HG02885 (cell line): ENCODE data around the gene GP2.

Source experiments
- ATAC-seq: cut with Tn5 transposase; IDR thresholded peaks from one replicate; pipeline ENCODE4 v1.9.1; 2021; ENCODE audit warnings: mild to moderate bottlenecking; ENCODE audit not compliant: unreplicated experiment, poor library complexity

GP2 gene

GRCh38 chr16:20327444-20328041 is at the start of gene GP2:
GP2 (minus strand) TSS chr16:20327513; CDS start chr16:20326431, 1,082 bp downstream.
- ATAC-seq, result no peak

DNA sequence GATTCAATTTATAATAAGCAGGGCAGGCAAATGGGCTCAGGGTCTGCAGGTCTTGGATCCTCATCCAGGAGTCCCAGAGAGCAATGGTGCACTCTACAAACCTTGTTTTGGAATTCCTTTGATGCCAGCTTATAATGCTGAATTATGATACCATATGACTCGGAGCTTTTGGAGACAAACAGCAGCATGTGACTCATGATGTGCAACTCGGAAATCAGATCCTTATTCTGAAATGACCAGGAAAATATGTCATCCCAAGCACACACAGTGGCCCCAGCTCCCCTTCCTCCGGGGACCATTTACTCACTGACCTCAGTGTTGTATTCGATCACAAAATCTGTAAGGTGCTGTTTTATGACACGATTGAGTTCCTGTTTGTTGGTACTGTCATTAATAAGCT is 45.4 kb upstream of the GP2 start:
- ATAC-seq, result no peak

DNA sequence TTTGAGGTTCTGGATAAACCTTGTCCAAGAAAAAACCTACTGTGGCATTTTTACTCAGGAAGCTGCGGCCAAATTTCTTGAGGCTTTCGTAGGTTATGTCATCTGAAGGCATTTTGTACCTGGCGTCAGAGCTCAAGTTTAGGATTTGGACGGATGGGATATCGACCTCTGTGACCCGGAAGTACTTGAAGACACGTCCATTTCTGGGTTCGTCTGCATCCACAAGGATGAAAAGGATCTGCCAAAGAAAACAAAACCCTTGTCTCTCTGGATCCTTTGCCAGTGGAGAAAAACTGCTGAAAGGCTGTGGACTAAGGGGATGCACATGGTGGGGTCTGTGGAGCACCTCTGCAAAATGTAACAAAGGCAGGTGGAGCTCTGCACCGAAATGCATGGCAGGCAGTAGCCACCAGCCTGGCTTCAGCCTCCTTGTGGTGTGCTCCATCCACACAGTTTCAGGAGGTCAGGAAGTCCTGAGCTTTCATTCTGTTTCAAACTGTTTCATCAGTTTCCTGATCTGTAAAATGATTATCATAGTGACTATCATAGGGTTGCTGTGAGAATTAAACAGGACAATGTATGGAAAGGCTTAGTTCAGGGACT is 42.2 kb upstream of the GP2 start:
- no peak for ATAC-seq

DNA sequence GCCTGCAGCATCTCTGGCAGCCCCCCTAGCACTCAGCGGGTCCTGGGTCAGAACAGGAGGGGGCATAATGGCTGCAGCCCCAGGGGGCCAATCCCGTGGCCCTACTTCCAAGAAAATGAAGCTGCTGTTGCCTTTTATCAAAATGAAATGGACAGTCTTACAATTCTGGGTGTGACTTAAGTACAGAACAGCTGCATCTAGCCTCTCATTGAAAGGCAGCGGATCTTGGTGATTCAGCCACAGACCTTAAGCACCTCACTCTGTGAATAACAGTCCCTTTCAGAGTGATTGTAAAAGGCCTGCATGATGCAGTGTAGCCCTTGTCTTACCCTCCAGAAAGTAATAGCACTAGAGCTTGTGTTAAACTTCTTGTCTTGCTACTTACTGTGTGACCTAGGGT is 36.7 kb upstream of the GP2 start:
- ATAC-seq, result no peak

DNA sequence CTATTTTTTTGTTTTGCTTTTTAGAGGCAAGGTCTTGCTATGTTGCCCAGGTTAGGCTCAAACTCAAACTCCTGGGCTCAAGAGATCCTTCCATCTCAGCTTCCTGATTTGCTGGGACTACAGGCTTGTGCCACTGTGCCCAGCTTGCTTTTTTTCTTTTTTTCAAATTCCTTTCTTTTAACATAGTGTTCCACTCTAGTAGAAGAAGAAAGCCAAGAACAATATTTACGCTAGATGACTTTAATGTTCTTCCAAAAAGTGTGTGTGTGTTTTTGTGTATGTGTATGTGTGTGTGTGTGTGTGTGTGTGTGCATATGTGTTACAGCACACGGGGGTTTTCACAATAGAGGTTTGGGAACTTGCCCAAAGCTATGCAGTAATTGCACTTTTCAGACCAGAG is 35.9 kb upstream of the GP2 start:
- ATAC-seq, result no peak

DNA sequence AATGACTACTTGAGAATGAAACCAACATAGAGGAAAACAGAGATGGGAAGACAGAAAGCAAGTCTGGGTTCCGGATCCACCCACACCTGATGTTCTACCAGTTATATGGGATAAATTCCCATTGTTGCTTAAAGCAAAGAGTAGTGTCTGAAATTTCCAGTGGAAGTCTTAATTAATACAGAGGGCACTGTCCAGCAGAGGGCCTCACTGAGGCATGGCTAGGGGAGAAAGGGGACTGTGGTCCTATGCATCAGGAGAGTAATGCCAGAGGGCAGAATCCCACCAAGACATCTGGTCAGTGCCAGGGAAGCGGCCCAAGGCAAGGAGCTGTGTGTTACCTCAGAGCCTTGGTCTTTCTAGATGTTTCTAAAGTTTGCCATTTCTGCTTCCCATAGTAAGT is 32.7 kb upstream of the GP2 start:
- ATAC-seq, result no peak

GRCh38 chr16:20355114-20355782 is 27.9 kb upstream of the GP2 start:
- no peak for ATAC-seq

GRCh38 chr16:20353379-20353778 is 26.1 kb upstream of the GP2 start:
- ATAC-seq, result no peak

- no peak for ATAC-seq
Measured at GRCh38 chr16:20352615-20353014, 25.3 kb upstream of the GP2 start, which contains the start of gene UMOD. UMOD (minus strand) TSS chr16:20352715; CDS start chr16:20350737, 1,978 bp downstream.

GRCh38 chr16:20349615-20350014 is 22.3 kb upstream of the GP2 start:
- ATAC-seq, result no peak

GRCh38 chr16:20348365-20349185 is 21.3 kb upstream of the GP2 start:
- no peak for ATAC-seq

GRCh38 chr16:20347666-20348364 is 20.5 kb upstream of the GP2 start:
- ATAC-seq, result no peak

DNA sequence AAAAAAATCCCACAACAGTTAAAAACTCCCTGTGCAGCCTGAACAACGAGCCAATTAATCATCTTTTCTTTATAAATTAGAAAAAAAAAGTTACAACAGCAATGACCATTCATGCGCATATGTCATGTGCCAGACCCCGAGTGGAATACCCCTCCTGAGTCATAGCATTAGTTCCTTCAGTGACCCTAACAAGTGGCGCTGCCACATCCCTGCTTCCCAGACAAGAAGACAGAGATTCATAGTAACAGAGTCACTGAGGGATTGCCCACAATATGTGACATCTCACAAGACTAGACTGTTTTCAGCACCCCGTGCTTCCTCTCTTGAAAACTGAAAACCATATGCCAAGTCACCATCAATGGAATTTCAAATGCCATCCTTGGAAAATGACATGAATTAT is 17.3 kb upstream of the GP2 start:
- no peak for ATAC-seq

DNA sequence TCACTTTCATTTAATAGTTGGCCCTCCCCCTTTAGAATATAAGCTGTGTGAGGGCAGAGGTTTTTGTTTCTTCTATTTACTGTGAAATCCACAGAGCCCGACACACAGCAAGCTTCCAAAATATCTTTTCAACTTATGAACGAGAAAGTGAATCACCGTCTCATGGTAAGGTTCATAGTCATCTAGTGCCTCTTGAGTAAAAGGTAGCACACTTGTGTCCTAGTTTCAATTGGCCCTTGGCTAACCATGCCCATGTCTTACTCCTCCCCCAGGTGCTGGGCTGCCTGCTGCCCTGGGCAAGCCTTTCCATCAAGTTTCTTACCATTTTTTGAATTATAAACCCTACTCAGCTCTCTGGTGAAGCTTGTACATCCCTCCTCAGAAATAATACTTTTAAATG is 12.4 kb upstream of the GP2 start:
- no peak for ATAC-seq

DNA sequence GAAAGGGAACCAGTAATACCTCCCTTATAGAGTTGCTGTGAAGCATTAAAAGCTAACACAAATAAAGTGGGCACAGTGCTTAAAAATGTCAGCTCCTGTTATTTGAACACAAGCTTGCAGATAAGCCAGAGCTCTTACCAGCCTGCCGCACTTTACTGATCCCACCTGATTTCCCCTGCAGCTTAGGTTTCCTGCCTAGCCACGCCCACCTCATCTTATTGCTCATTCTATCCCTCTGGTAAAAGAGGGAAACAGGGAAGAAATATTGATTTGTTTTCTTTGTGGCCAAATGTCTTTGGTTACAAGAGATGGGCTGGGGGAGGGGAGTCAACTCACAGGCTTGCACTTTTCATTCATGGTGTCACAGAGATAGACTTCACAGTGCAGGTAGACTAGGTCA is 9.6 kb upstream of the GP2 start:
- ATAC-seq, result no peak

- no peak for ATAC-seq
Measured at GRCh38 chr16:20334396-20334795, 7.1 kb upstream of the GP2 start.

GRCh38 chr16:20333120-20333519 is 5.8 kb upstream of the GP2 start:
- no peak for ATAC-seq

DNA sequence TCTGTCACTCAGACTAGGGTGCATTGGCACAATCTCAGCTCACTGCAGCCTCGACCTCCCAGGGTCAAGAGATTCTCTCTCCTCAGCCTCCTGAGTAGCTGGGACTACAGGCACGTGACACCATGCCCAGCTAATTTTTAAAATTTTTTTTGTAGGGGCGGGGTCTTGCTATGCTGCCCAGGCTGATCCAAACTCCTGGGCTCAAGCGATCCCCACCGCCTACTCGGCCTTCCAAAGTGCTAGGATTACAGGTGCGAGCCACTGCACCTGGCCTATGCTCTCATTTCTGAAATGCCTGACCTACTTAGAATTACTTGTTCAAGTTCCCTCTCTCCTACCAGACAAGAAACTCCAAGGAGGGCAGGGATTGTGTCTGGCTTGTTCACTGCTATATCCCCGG is 5.1 kb upstream of the GP2 start:
- ATAC-seq, result no peak

- no peak for ATAC-seq
Measured at GRCh38 chr16:20331635-20332034, 4.3 kb upstream of the GP2 start.

GRCh38 chr16:20329392-20330138 is 2.3 kb upstream of the GP2 start:
- no peak for ATAC-seq
